K562 (cell line): ENCODE data around the gene NPM3. TPM values are rescaled to one million over a fixed set of nuclear protein-coding genes. Genes with fewer than 3 reads are reported as not detected.

Source experiments
- EP400 ChIP-seq: fragments of 450-650 bp; IDR thresholded peaks from 2 replicates; pipeline ENCODE4 v1.6.1; 2017; ENCODE audit warnings: antibody characterized with exemption, mild to moderate bottlenecking, moderate library complexity
- HOXB6 ChIP-seq: fragments of 250-450 bp; sonication (Bioruptor Pico); IDR thresholded peaks from 2 replicates; pipeline ENCODE4 v1.5.1; 2022; ENCODE audit warnings: mild to moderate bottlenecking, borderline replicate concordance
- MAFF ChIP-seq: IDR thresholded peaks from 2 replicates; pipeline ENCODE4 v1.6.1; 2012; ENCODE audit warnings: low read length, improper control_type of control experiment
- MAZ ChIP-seq, 2 experiments: fragments of 450-650 bp in 1 of 2; sonication (generic) in 1 of 2; formaldehyde crosslinking; IDR thresholded peaks in 1 of 2; conservative IDR thresholded peaks in 1 of 2; 2 replicates each; pipeline versions ENCODE4 v1.4.0 to v1.5.0; 2020; ENCODE audit warnings: mild to moderate bottlenecking in 1 of 2, missing genetic modification reagents in 1 of 2
- TBL1XR1 ChIP-seq, 2 experiments: IDR thresholded peaks; 2 replicates each; pipeline ENCODE4 v1.6.1; 2012; ENCODE audit warnings: improper control_type of control experiment in 2 of 2, low read length in 2 of 2, mild to moderate bottlenecking in 1 of 2
- XRCC3 ChIP-seq: fragments of 450-650 bp; IDR thresholded peaks from 2 replicates; pipeline ENCODE4 v1.6.1; 2017; ENCODE audit warnings: mild to moderate bottlenecking, moderate library complexity
- ZC3H11A ChIP-seq: IDR thresholded peaks from 2 replicates; pipeline ENCODE4 v1.6.1; 2012; ENCODE audit warnings: low read depth, low read length, improper control_type of control experiment
- ZNF184 ChIP-seq: sonication (generic); formaldehyde crosslinking; IDR thresholded peaks from 2 replicates; pipeline ENCODE4 v1.5.0; 2020; ENCODE audit warnings: missing genetic modification reagents
- polyA plus RNA-seq, 8 experiments: library from polyadenylated mRNA; depleted of rRNA in 4 of 8; stranded (reverse) in 5 of 8; unstranded in 3 of 8; fragments of >200 nt; fragmentation: Nextera tagmentation in 2 of 8; fragmentation: Illumina TruSeq in 1 of 8; extraction: Ambion mirVana in 2 of 8; extraction: Trizol in 1 of 8; gene quantifications; 2 replicates each; pipeline versions ENCODE4 v1.2.1 to v1.2.3, GENCODE V29; 2011 to 2014; ENCODE audit warnings: inconsistent platforms in 1 of 8, missing spikeins in 1 of 8
- total RNA-seq, 7 experiments: library from RNA; depleted of rRNA in 6 of 7; stranded (reverse); fragments of >200 nt in 6 of 7; fragmentation: Illumina TruSeq in 2 of 7; extraction: Trizol in 2 of 7; gene quantifications; 2 replicates each; pipeline versions ENCODE4 v1.2.1 to v1.2.3, GENCODE V29; 2011 to 2021; ENCODE audit warnings: low replicate concordance in 1 of 7
- TF ChIP-seq, protein P1 (sequence below), 2 experiments: fragments of 450-650 bp; IDR thresholded peaks; 2 replicates each; pipeline ENCODE4 v1.6.1; 2016; ENCODE audit warnings: mild to moderate bottlenecking in 2 of 2, borderline replicate concordance in 1 of 2, low read depth in 1 of 2, moderate library complexity in 1 of 2

NPM3 gene
- total and polyA plus RNA-seq, 9 of the 15 experiments (the other 6 are each of a cell fraction or from before 2014, with no cell fraction given): 15.2 to 239 (median 114) TPM

DNA sequence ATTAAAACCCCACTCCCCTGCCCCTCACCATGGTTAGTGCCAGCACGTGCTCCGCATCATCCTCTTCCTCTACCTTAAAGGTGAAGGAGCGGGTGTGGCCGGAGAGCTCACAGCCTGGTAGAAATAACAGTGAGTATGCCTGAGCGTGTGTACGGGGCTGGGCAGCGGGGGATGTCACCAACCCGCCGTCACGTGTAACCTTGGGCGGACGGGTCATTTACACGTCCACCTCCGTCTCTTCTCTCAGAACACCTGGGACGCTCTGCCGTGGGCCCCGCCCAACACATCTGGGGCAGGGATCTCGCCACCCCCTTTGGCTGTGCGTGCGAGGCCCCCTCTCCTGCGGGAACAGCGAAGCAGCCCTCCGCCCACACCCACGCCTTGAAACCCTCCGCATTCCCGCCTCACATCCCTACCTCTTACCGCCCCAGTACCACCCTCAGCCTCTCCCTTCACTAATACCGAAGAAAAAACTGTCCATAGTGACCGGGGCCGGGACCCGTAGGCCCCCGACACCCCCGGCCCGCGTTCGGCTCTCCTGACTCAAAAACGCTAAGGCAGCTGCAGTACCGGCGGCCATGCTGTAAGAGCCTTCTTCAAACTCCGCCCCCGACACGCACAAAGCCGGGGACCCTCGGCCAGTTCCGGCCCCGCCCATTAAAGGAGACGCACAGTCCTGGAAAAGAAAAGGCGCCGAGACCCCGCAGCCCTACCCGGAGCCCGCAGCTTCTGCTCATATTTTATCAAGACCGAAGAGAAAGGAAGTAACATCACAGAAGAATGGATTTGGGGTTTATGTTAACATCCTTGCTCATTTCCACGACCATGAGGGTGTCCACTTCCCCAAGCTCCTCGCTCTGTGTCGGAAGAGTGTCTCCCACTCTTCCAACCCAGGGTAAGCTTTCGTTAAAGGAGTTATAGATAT lies at the start of gene NPM3 (continued):
- TF ChIP-seq, protein P1, sequence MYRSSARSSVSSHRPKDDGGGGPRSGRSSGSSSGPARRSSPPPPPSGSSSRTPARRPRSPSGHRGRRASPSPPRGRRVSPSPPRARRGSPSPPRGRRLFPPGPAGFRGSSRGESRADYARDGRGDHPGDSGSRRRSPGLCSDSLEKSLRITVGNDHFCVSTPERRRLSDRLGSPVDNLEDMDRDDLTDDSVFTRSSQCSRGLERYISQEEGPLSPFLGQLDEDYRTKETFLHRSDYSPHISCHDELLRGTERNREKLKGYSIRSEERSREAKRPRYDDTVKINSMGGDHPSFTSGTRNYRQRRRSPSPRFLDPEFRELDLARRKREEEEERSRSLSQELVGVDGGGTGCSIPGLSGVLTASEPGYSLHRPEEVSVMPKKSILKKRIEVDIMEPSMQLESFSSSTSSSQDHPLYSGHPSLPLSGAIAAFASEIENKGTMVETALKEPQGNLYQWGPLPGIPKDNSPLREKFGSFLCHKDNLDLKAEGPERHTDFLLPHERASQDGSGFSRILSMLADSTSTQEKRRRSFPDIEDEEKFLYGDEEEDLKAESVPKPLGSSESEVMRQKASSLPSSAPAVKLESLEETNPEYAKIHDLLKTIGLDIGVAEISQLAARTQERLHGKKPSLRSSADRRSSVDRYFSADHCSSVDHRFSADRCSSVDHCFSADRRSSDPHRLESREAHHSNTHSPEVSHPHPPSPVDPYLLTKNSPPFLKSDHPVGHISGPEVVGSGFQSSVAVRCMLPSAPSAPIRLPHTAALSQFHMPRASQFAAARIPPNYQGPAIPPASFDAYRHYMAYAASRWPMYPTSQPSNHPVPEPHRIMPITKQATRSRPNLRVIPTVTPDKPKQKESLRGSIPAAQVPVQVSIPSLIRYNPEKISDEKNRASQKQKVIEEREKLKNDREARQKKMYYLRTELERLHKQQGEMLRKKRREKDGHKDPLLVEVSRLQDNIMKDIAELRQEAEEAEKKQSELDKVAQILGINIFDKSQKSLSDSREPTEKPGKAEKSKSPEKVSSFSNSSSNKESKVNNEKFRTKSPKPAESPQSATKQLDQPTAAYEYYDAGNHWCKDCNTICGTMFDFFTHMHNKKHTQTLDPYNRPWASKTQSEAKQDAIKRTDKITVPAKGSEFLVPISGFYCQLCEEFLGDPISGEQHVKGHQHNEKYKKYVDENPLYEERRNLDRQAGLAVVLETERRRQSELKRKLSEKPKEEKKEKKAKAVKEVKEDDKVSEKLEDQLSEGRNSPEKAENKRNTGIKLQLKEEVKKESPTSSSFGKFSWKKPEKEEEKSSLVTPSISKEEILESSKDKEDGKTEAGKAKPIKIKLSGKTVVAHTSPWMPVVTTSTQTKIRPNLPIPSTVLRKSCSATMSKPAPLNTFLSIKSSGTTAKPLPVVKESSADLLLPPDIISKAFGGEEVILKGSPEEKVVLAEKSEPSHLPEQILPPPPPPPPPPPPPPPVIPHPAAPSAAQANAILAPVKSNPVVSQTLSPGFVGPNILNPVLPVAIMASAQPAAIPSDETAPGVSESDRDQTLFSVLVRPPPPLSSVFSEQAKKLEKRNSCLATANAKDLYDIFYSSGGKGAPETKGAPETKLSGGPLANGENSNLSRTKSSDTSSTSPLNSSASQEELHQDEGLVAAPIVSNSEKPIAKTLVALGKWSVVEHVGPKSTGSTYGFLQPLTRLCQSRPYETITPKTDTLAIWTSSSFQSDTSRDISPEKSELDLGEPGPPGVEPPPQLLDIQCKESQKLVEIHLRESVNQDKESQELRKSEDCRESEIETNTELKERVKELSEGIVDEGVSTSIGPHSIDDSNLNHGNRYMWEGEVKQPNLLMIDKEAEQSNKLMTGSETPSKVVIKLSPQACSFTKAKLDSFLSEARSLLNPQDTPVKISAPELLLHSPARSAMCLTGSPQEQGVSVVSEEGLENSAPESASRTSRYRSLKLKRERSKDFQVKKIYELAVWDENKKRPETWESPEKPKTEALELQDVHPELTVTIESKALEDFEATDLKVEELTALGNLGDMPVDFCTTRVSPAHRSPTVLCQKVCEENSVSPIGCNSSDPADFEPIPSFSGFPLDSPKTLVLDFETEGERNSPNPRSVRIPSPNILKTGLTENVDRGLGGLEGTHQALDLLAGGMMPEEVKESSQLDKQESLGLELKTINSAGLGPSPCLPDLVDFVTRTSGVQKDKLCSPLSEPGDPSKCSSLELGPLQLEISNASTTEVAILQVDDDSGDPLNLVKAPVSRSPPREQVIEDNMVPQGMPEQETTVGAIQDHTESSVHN (IDR thresholded peaks at IDR 0.05; ENCODE audit: borderline replicate concordance in 1 of 2, low read depth in 1 of 2): no peak
- TF ChIP-seq XRCC3 (no peak), EP400 (peak; percentile 72; the same call in 1 of the 2 replicates), ZC3H11A (no peak), MAZ (CRISPR knock-in tag; conservative IDR thresholded peaks at IDR 0.05 in 1 of 2, IDR thresholded peaks at IDR 0.05 in 1 of 2) (peak; percentile 26 to 75; a peak in 3 of 4 replicates), ZNF184 (CRISPR knock-in tag) (no peak), MAFF (no peak), HOXB6 (no peak), TBL1XR1 (IDR thresholded peaks at IDR 0.05; ENCODE audit: low read length in 2 of 2) (no peak)
